IPS-15b (cell line): Measurements from ENCODE around the gene MAP3K2.

Experiments used
- H3K27me3 ChIP-seq: one replicate; pipeline ENCODE4 v1.6.1; 2013; ENCODE audit warnings: low read length; ENCODE audit not compliant: control insufficient read depth, insufficient read depth
- H3K36me3 ChIP-seq: one replicate; pipeline ENCODE4 v1.6.1; 2013; ENCODE audit warnings: low read length; ENCODE audit not compliant: control insufficient read depth, insufficient read depth
- H3K4me1 ChIP-seq: one replicate; pipeline ENCODE4 v1.6.1; 2013; ENCODE audit warnings: mild to moderate bottlenecking, low read length; ENCODE audit not compliant: control insufficient read depth, insufficient read depth
- H3K4me3 ChIP-seq: one replicate; pipeline ENCODE4 v1.5.1; 2013; ENCODE audit warnings: low read depth, low read length
- H3K9ac ChIP-seq: one replicate; pipeline ENCODE4 v1.6.1; 2013; ENCODE audit warnings: low read depth, mild to moderate bottlenecking, low read length
- H3K9me3 ChIP-seq: one replicate; pipeline ENCODE4 v1.6.1; 2013; ENCODE audit warnings: mild to moderate bottlenecking, low read length; ENCODE audit not compliant: control insufficient read depth, insufficient read depth

Gene MAP3K2

GRCh38 chr2:127418300-127419111 lies 30.7 kb upstream of the MAP3K2 start, which contains the start of gene PROC:
Gene PROC, plus strand, starts transcription at chr2:127418427. Its CDS starts 1,516 bp downstream, at chr2:127419943.
- H3K9me3 ChIP-seq: no peaks in the 10 kb centered on the region
- no peaks in the 10 kb centered on the region for H3K36me3 ChIP-seq
- peaks cover 55% of the 10 kb centered on the region for H3K27me3 ChIP-seq
- no peaks in the 10 kb centered on the region for H3K4me1 ChIP-seq
- H3K4me3 ChIP-seq: no peak within 1 kb of the TSS
- H3K9ac ChIP-seq: no peak within 1 kb of the TSS

GRCh38 chr2:127417406-127417805 lies 29.6 kb upstream of the MAP3K2 start:
- Histone ChIP-seq H3K27me3 (peaks cover 54% of the 10 kb centered on the region), H3K36me3 (no peaks in the 10 kb centered on the region), H3K4me1 (no peaks in the 10 kb centered on the region), H3K4me3 (no peak overlapping the region), H3K9me3 (no peaks in the 10 kb centered on the region), H3K9ac (no peak overlapping the region)

DNA sequence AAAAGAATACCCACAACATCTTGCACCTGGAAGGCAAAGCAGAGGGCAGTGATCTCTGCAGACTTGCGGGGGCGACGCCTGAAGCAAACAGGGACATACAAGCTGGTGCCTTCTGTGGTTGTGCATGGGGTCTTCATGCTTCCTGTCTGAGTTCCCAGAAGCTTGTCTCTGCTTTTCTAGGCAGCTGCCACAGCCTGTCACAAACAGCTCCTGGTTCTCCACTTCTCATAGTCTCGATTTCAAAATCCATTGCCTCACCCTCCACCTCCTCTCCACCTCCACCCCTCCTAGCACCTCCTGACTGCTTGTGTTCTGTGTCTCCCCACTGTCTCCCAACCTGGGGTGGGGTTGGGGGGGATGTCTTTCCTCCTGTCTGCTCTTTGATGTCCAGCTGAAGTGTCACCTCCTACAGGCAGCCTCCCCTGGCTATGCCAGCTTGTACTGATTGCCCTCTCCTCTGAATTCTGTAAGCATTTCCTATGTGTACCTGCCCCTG lies 28.8 kb upstream of the MAP3K2 start:
- peaks cover 46% of the 10 kb centered on the region for H3K27me3 ChIP-seq
- H3K9ac ChIP-seq: no peak overlapping the region
- H3K4me3 ChIP-seq: peak overlapping the region; percentile 66
- H3K4me1 ChIP-seq: no peaks in the 10 kb centered on the region
- no peaks in the 10 kb centered on the region for H3K9me3 ChIP-seq
- no peaks in the 10 kb centered on the region for H3K36me3 ChIP-seq

DNA sequence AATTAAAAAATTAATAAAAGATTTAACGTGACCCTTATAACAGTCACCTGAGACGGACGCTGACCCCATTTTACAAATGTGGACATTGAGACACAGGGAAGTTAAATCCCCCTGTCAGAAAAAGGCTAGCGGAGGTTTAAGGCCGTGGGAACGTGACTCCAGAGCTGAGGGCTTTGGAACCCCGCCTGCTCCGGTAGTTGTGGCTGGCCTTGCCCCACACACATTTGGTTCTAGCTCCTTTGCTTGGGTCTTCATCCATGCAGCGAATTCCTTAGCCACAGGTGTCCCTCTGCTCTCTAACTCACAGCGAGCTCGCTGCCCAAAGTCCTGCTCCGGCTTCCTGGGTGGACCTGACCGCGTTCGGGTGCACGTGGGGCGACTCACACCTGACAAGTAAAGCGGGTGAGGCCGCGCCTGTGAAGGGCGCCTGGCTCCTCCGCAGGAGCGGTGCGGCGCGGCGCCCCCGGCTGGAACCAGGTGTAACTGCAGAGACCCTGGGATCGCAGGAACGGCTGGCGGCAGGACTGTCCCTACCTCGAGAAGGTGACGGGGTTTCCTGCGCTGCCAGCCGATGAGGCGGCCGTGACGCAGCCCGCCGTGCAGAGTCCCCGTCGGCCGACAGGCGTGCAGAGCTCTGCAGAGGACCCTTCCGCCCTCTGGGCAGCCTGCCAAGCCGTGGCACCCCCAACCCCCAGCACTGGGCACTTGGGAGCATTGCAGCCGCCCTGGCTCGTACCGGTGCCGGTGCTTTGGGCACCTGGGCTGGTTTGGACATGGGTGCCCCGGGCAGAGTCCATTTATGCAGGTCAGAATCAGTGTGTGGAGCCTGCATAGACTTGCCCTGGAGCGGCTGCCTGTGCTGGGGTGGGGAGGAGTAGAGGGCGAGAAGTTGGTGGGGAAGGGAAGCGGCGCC lies 28.1 kb upstream of the MAP3K2 start:
- Histone ChIP-seq H3K9ac (no peak overlapping the region), H3K27me3 (peaks cover 40% of the 10 kb centered on the region), H3K4me3 (peak overlapping the region; percentile 66), H3K4me1 (no peaks in the 10 kb centered on the region), H3K36me3 (no peaks in the 10 kb centered on the region), H3K9me3 (no peaks in the 10 kb centered on the region)

GRCh38 chr2:127414638-127415592 lies 27.1 kb upstream of the MAP3K2 start:
- peak overlapping the region; percentile 66 for H3K4me3 ChIP-seq
- no peaks in the 10 kb centered on the region for H3K9me3 ChIP-seq
- no peak overlapping the region for H3K9ac ChIP-seq
- H3K27me3 ChIP-seq: peaks cover 40% of the 10 kb centered on the region
- no peaks in the 10 kb centered on the region for H3K36me3 ChIP-seq
- no peaks in the 10 kb centered on the region for H3K4me1 ChIP-seq

GRCh38 chr2:127413782-127414637 lies 26.2 kb upstream of the MAP3K2 start:
- H3K4me1 ChIP-seq: no peaks in the 10 kb centered on the region
- no peaks in the 10 kb centered on the region for H3K36me3 ChIP-seq
- H3K9me3 ChIP-seq: no peaks in the 10 kb centered on the region
- H3K9ac ChIP-seq: no peak overlapping the region
- H3K27me3 ChIP-seq: peaks cover 36% of the 10 kb centered on the region
- H3K4me3 ChIP-seq: no peak overlapping the region

DNA sequence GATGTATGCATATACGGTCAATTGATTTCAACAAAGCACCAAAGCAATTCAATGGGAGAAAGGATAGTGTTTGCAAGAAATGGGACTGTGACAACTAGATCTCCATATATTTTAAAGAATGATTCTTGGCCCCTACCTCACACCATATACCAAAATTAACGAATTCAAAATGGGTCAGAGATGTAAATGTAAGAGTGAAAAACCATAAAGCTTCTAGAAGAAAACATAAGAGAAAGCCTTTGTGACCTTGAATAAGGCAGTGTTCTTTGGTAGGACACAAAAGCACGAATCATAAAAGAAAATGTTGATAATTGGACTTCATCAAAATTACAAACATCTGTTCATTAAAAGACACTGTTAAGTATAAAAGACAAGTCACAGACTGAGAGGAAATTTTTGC lies 25.4 kb upstream of the MAP3K2 start:
- H3K4me3 ChIP-seq: no peak overlapping the region
- peaks cover 33% of the 10 kb centered on the region for H3K27me3 ChIP-seq
- no peaks in the 10 kb centered on the region for H3K9me3 ChIP-seq
- no peaks in the 10 kb centered on the region for H3K36me3 ChIP-seq
- H3K4me1 ChIP-seq: peaks cover 2% of the 10 kb centered on the region
- H3K9ac ChIP-seq: no peak overlapping the region

GRCh38 chr2:127411653-127412369 lies 24.0 kb upstream of the MAP3K2 start:
- no peaks in the 10 kb centered on the region for H3K9me3 ChIP-seq
- H3K36me3 ChIP-seq: no peaks in the 10 kb centered on the region
- no peak overlapping the region for H3K9ac ChIP-seq
- H3K4me1 ChIP-seq: peaks cover 5% of the 10 kb centered on the region
- peaks cover 21% of the 10 kb centered on the region for H3K27me3 ChIP-seq
- no peak overlapping the region for H3K4me3 ChIP-seq

DNA sequence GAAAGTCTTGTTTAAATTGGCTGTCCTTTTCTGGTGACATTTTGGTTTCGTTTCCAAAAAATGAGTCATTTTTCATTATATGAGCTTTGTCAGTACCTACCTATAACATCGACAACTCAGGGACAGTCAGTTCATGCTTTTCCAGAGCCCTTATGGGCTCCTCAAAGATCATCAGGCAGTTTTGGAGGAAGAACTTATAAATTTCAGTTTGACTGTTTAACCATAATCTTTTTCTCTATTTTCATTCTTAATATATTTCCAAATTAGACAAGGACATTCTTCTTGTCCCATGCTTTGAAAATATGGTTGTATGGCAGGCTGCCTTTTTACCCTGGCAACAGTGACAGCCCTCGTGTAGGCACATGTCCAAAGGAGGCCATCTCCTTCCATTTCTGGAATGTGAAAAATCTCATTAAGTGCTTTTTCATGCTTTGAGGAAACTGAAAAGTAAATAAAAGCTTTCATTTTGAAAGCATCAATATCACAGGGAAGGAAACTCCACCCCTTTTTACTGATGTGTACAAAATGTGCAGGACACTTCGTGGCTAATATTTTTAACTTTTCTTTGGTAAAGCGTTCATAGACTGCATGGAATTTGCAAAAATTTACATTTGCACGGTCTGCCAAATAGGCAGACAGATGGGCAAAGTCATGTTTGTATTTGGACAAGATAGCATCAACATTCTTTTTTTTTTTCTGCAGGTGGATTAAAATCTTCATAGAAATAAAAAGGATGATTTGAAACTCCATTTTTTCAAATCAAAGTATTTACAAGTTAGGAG lies 23.3 kb upstream of the MAP3K2 start:
- H3K4me3 ChIP-seq: no peak overlapping the region
- peaks cover 13% of the 10 kb centered on the region for H3K27me3 ChIP-seq
- peaks cover 5% of the 10 kb centered on the region for H3K4me1 ChIP-seq
- H3K9me3 ChIP-seq: no peaks in the 10 kb centered on the region
- no peak overlapping the region for H3K9ac ChIP-seq
- no peaks in the 10 kb centered on the region for H3K36me3 ChIP-seq
